OCI-M2 (cell line): ENCODE results near the gene RIBC2.

Source experiments
- DNase-seq: peaks from one replicate; lab custom pipeline; 2025; ENCODE audit not compliant: unreplicated experiment; lab: John Stamatoyannopoulos, UW

The RIBC2 gene

DNA sequence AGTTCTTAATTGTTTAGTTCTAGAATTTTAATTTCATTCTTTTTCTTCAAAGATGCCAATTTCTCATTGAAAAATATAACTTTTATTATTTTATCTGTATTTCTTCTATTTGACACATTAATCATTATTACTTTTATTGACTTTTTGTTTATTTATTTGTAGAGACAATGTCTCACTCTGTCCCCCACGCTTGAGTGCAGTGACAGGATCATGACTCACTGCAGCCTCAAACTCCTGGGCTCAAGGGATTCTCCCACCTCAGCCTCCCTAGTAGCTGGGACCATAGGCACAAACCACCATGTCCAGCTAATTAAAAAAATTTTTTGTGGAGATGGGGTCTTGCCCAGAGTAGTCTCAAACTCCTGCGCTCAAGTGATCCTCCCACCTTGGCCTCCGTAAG, 58.9 kb downstream of the RIBC2 start:
- DNase-seq, result no peak

GRCh38 chr22:45473626-45474237, 60.2 kb downstream of the RIBC2 start:
- no peak for DNase-seq

DNA sequence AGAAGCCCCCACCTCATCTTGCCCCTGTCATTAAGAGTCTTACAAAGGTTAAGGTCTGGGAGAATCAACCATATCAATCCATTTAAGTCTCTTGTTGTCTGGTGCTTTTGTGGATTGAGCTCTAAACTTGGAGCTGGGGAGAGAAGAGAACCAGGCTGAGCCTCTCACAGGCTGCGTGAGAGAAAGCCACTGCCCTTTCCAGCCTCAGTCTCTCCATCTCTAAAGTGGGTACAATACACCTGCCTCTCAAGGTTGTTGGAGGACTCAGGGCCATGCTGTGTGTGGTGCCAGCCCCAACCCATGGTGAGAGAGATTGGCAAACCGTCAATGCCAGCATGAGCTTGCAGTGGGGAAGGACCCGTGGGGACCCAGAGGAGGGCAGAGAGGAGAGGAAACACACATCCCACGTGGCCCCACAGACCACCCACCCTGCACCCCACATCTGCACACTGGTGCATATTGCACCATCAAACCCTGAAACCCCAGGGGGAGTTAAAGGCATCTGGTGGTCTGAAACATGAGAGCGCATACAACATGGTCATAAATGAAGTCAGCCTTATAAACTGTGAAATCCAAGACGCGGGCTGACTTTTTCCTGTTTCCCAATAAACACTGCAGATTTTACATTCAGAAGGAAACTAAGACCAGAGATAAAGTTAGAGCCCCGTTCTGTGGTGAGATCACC, 61.7 kb downstream of the RIBC2 start:
- DNase-seq, result no peak

DNA sequence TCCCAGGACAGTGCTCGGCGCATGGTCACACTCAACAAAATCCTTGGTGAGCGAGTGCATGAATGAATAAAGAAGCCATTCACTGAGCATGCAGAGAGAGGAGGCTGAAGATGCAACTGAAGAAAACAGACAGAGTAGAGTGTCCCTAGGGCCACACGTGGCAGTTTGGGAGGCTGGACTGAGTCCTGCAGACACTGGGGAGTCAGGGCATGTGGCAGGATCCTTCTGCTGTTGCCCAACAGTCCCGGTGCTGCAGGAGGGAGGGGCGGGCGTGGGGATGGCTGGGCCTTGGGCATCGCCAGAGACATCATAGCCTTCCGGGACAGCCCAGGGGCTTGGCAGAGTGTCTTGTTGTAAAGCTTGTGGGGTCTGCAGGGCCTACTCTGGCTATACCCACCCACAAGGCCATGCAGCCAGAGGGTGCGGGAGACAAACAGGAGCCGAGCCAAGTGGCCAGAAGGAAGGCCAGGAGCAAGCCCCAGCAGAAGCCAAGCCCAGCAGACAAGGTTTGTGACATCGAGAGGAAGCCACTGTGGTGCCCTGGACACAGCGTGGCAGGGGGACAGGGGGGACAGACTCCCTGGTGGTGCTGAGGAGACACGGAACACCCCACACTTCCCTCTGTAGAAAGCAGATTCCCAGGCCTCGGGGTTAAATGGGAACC, 62.5 kb downstream of the RIBC2 start:
- DNase-seq, result no peak

DNA sequence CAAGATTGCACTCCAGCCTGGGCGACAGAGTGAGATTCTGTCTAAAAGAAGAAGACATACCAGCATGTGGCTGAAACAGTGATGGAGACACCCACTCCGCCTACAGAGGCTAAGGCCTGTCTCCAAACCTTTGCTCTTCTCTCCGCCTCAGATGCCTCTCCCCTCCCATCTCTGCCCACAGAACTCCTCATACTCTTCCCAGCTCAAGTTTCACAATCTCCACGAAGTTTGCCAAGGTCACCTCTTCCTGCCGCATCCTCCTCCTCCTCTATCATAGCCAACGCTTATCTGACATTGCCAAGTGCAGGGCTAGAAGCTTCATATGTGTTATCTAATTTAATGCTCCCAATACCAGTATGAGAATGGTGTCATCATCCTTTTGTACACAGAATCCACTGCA, 63.3 kb downstream of the RIBC2 start:
- no peak for DNase-seq

DNA sequence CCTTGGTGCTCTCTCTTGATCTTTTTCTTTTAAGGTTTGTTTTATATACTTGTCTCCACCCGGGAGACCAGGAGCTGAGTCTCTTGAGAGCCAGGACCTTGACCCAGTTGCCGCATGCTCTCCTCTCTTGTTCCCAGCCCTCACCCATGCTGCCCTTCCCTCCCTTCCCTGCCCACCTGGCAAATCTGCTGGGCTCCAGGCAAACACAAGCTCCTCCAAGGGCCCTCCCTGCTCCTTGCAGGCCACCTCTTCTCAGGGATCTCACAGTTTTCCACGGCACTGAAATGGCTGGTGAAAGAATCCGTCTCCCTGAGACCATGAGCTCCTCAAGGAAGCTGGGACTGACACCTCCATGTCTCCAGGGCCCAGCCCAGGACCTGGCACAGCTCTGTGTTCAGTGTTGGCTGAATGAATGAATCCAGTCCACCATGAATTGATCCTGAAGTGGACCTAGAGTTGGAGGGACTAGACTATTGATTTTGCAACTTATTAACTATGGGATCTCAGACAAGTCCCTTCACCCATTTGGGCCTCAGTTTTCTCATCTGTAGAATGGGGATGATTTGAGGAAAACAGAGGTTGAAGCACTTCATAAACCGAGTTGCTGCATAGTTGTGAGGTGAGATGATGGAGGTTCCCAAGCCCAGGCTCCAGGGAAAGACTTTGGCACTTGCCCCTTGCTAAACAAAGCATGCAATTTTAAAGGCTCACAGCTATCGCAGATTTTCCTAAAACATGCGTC, 64.0 kb downstream of the RIBC2 start:
- no peak for DNase-seq

DNA sequence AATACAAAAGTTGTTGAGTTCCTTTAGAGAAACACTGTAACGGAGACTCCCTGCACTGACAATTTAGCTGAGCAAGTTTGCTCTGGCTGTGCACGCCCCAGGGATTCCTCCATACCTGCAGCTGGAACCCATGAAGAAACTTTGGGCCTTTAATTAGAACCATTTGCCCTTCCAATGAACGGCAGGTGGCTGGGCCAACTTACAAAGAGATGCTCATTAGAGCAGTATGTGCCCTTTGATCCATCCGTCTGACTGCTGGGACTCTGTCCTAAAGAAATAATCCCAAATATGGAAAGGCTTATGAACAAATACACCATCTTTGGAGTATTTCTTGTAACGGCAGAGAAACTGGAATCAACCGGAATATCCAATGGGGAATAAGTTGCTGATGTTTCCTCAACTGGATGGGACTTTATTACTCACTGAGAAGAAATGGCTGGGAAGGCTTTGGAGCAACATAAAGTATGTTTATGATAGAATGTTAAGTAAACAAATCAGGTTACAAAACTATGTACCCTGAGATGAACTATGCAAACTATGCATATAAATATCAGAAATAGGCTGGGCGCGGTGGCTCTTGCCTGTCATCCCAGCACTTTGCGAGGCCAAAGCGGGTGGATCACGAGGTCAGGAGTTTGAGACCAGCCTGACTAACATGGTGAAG, 64.7 kb downstream of the RIBC2 start:
- no peak for DNase-seq

DNA sequence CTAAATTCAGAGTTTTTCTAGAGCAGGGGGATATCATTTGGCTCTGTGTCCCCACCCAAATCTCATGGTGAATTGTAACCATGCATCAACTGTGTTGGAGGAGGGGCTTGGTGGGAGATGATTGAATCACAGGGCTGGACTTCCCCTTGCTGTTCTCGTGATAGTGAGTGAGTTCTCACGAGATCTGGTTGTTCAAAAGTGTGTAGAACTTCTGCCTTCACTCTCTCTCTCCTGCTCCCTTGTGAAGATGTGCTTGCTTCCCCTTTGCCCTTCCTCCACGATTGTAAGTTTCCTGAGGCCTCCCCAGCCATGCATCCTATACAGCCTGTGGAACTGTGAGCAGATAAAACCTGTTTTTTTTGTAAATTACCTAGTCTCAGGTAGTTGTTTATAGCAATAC, 67.2 kb downstream of the RIBC2 start:
- no peak for DNase-seq

DNA sequence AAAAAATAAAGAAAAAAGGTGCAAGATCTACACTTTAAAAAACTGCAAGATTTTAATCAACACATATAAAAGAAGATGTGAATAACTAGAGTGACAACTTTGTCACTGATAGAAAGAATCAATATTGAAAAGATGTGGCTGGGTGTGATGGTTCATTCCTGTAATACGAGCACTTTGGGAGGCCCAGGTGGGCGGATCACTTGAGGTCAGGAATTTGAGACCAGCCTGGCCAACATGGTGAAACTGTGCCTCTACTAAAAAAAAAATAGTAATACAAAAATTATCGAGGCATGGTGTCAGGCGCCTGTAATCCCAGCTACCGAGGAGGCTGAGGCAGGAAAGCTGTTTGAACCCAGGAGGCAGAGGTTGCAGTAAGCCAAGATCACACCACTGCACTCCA, 68.2 kb downstream of the RIBC2 start:
- DNase-seq, result no peak
